WI38 (cell line): ENCODE results near the gene MAEL.

ENCODE experiments used
- H3K4me3 ChIP-seq: 2 replicates; pipeline ENCODE4 v1.5.1; 2011; ENCODE audit warnings: low read depth, mild to moderate bottlenecking, control low read depth, low read length
- CTCF ChIP-seq: IDR thresholded peaks from 2 replicates; pipeline ENCODE4 v1.5.1; 2012; ENCODE audit warnings: low read depth, mild to moderate bottlenecking, control low read depth, low read length

Gene MAEL

GRCh38 chr1:166988974-166989515 is at the start of gene MAEL:
Gene MAEL, plus strand, starts transcription at chr1:166989280. Its CDS starts 73 bp downstream, at chr1:166989353.
- TF ChIP-seq CTCF, result no peak
- H3K4me3 ChIP-seq, result no peak within 1 kb of the TSS

GRCh38 chr1:166939741-166940375 is 49.2 kb upstream of the MAEL start:
- no peak for TF ChIP-seq CTCF
- H3K4me3 ChIP-seq, result no peak overlapping the region

GRCh38 chr1:166944186-166944967 is 44.7 kb upstream of the MAEL start:
- no peak for TF ChIP-seq CTCF
- H3K4me3 ChIP-seq, result no peak overlapping the region

- TF ChIP-seq CTCF, result no peak
- peak overlapping the region; percentile 39 for H3K4me3 ChIP-seq
These were observed 41.6 kb upstream of the MAEL start for GRCh38 chr1:166947398-166948043.

- no peak overlapping the region for H3K4me3 ChIP-seq
- no peak for TF ChIP-seq CTCF
These were observed 40.2 kb upstream of the MAEL start for GRCh38 chr1:166948856-166949350.

- H3K4me3 ChIP-seq, result no peak overlapping the region
- no peak for TF ChIP-seq CTCF
These were observed 38.9 kb upstream of the MAEL start for GRCh38 chr1:166950156-166950555.
